Psoas muscle (tissue), 8 donors: ENCODE measurements around the gene SMC2. TPM values are rescaled to one million over a fixed set of nuclear protein-coding genes. Genes with fewer than 3 reads are reported as not detected.
A peak's percentile ranks its signal among the peaks of the same experiment; 100 is the strongest.

Experiments
- ATAC-seq, 4 donors: fragments of 200-7000 bp; cut with Tn5 transposase; one replicate each; pipeline ENCODE4 v1.9.1; 2020; ENCODE audit warnings: moderate library complexity in 3 of 4, mild to moderate bottlenecking in 2 of 4
- DNase-seq, 2 donors: peaks; one replicate each; pipeline ENCODE4 v3.0.0-alpha.2; 2020
- H3K27ac ChIP-seq: fragments of 200-600 bp; one replicate; pipeline ENCODE4 v1.8.0; 2022
- H3K27me3 ChIP-seq, 3 donors: fragments of 200-600 bp in 1 of 3; one replicate each; pipeline versions ENCODE4 v1.6.1 to v1.8.0; 2013 to 2022; ENCODE audit warnings: low read length in 2 of 3, mild to moderate bottlenecking in 2 of 3, moderate library complexity in 1 of 3; ENCODE audit not compliant: insufficient read depth in 3 of 3
- H3K36me3 ChIP-seq, 2 donors: fragments of 200-600 bp in 1 of 2; one replicate each; pipeline versions ENCODE4 v1.6.1 to v1.8.0; 2013 to 2022; ENCODE audit warnings: low read depth in 1 of 2, mild to moderate bottlenecking in 1 of 2, moderate library complexity in 1 of 2; ENCODE audit not compliant: insufficient read depth in 1 of 2
- H3K4me1 ChIP-seq: fragments of 200-600 bp; one replicate; pipeline ENCODE4 v1.8.0; 2022
- H3K4me3 ChIP-seq: fragments of 200-600 bp; one replicate; pipeline ENCODE4 v1.8.0; 2022; ENCODE audit warnings: mild to moderate bottlenecking
- H3K9me3 ChIP-seq: fragments of 200-600 bp; one replicate; pipeline ENCODE4 v1.8.0; 2022
- WGBS, 3 donors: extraction: QIAGEN DNeasy Blood & Tissue Kit; methylation state at CpG; one replicate each; pipeline versions ENCODE4 v1.1.6 to v1.1.7; 2013; 5-methylcytosine and 5-hydroxymethylcytosine counted together
- intact Hi-C, 2 donors: fragments of 100-400 bp; cut with DNase I; formaldehyde crosslinking; loops; one replicate each; pipeline versions ENCODE4 v1.11.0 to v1.14.2; 2022
- long read RNA-seq, 2 donors: library from polyadenylated mRNA; unstranded; transcript quantifications; one replicate each; pipeline ENCODE4 v2.0.0, GENCODE V29; 2021
- polyA plus RNA-seq, 3 donors: library from polyadenylated mRNA; stranded (reverse); fragments of 200-250 nt; gene quantifications; one replicate each; pipeline ENCODE4 v1.2.3, GENCODE V29; 2013
- total RNA-seq, 4 donors: library from RNA; stranded (reverse); fragmentation: NEBNext Ultra II Directional in 2 of 4; extraction: Animal tissue kit (Norgen Biotek cat#: 25700) in 2 of 4; gene quantifications; one replicate each; pipeline versions ENCODE4 v1.2.1 to v1.2.4, GENCODE V29; 2021 to 2023
- TF ChIP-seq, protein P1 (sequence below): fragments of 200-600 bp; IDR thresholded peaks from one replicate; pipeline ENCODE4 v1.8.0; 2022; ENCODE audit warnings: antibody characterized with exemption
- donor health status: healthy with polysubstance abuse.
- donor health status: DM: no; HTN: no; CAD: no; lungs with moderate emphysema.
- donor health status: Bipolar disorder and iron deficiency.
- donor health status: healthy.
- donor health status: DM: yes; HTN: yes; CAD: no.
- donor health status: DM: no; HTN: no; CAD: no.
- donor health status: DM: no; HTN: no; CAD: no.
- donor health status: DM: yes; HTN: yes; CAD: no.

Gene SMC2
- total RNA-seq (1 to 10 TPM; 3.1 to 6.3 (median 3.2) TPM), polyA plus RNA-seq (1 to 10 TPM; 1.6 to 6.1 (median 2.6) TPM)
- long read RNA-seq, donor 1 = 0 reads
- long read RNA-seq, donor 2, partial matches to known transcripts = 0 of 2 reads
- long read RNA-seq, donor 2, other reads (novel, unspliced or antisense) = 2 of 2 reads

DNA sequence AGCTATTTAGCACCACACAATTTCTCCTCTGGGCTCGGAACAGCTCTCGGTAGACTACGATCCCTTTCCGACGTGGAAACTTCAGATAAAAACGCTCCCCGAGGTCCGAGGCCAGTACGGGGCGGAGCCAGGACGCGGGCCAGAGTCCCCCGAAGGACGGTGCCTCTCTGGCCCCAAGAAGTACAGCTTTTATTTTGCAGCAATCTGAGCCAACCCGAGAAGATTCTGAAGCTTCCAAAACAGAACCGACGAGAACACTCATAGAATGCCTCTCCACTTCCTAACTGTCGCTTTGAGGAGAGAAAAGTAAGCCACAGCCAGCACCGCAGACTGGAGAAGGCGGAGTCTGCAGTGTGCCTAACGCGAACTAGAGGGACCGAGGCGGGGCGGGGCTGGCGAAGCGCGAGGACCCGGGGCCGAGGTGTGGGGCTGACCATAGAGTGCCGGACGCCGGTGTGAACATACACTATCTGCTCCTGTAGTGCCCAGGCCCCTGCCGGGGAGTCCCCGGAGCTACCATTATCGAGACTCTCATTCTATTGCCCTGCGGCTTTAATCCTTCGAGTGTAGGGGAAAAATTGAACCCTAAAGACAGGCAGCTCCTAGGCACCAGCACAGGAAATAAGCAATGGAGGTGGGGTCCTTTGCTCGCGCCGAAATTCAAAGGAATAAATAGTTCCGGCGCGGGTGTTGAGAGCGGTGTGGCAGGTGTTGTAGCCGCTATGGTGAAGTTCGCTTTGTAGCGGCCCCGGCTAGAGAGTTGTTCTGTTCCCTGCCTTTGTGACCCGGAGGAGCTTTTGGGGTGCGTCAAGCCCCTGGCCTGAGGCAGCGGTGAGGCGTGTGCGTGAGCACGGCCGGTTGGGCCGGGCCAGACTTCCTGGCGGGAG is at the start of gene SMC2:
Gene SMC2, plus strand, starts transcription at position 663 of the 887 bp plus-strand sequence. CDS start 1,076 bp downstream, outside the sequence.
- H3K27ac ChIP-seq = peak within 1 kb of the TSS; percentile 97
- intact Hi-C loops = loop anchor here in 1 of 2 donors (10.0 kb wide), 1 partner anchor 651 kb away; the partner anchor contains the start of gene NIPSNAP3A
- H3K27me3 ChIP-seq = no peaks in the 10 kb centered on the region
- no peaks in the 10 kb centered on the region for H3K9me3 ChIP-seq
- peaks cover 22% of the 10 kb centered on the region for H3K4me1 ChIP-seq
- DNase-seq = peak; percentile 95 to 97
- WGBS, 3 donors = 0% methylated on average over 56 to 58 of the region's 58 CpGs
- peak within 1 kb of the TSS; percentile 70 for H3K4me3 ChIP-seq
- no peaks in the 10 kb centered on the region for H3K36me3 ChIP-seq
- TF ChIP-seq, protein P1, sequence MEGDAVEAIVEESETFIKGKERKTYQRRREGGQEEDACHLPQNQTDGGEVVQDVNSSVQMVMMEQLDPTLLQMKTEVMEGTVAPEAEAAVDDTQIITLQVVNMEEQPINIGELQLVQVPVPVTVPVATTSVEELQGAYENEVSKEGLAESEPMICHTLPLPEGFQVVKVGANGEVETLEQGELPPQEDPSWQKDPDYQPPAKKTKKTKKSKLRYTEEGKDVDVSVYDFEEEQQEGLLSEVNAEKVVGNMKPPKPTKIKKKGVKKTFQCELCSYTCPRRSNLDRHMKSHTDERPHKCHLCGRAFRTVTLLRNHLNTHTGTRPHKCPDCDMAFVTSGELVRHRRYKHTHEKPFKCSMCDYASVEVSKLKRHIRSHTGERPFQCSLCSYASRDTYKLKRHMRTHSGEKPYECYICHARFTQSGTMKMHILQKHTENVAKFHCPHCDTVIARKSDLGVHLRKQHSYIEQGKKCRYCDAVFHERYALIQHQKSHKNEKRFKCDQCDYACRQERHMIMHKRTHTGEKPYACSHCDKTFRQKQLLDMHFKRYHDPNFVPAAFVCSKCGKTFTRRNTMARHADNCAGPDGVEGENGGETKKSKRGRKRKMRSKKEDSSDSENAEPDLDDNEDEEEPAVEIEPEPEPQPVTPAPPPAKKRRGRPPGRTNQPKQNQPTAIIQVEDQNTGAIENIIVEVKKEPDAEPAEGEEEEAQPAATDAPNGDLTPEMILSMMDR = no peak
- peak; percentile 96 to 97 (median 97) for ATAC-seq

DNA sequence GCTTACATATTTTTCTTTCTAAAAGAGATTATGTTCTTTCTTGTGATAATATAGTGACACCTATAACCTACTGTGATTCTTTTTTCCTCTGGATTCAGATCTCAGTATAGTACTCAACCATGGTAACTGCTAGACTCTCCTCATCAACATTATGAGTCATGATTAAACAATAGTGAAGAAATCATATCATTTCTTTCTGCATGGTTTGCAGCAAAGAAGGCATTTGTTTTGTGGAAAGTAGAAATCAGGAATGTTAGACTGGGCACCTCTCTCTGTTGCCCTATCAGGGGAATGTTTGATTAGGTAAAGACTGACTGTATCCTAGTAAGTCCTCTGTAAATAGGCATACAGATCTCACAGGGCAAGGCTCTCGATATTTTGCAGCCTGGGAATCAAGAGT is 25.6 kb upstream of the SMC2 start:
- TF ChIP-seq, protein P1 = no peak
- no peak for ATAC-seq
- H3K36me3 ChIP-seq = no peaks in the 10 kb centered on the region
- WGBS, 3 donors = 68 to 76% (median 75%) methylated on average over 1 of the region's 1 CpG
- no peaks in the 10 kb centered on the region for H3K27me3 ChIP-seq
- H3K9me3 ChIP-seq = no peaks in the 10 kb centered on the region
- peaks cover 8% of the 10 kb centered on the region for H3K4me1 ChIP-seq
- intact Hi-C loops = no loop called here
- DNase-seq = no peak
- no peak overlapping the region for H3K27ac ChIP-seq
- no peak overlapping the region for H3K4me3 ChIP-seq

DNA sequence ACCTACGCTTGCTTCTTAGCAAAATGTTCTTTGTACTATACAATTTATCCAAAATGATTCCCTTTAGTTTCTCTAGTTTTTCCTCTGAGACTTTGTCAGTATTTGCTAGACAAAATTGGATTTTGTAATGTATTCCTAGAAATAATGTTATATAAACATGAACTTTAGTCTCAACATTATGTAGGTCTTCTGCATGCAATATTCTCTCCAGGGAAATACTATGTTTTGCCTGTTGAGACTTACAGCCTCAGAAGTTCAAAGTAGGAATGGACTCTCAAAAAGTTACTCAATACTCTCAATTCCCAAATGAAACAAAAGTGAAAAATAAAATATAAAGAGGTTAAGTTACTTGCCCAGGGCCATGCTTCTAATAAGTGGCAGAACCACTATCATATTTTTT is 24.8 kb upstream of the SMC2 start:
- ATAC-seq (no peak), DNase-seq (no peak)
- no peak overlapping the region for H3K27ac ChIP-seq
- no peak overlapping the region for H3K4me3 ChIP-seq
- H3K27me3 ChIP-seq = no peaks in the 10 kb centered on the region
- TF ChIP-seq, protein P1 = no peak
- H3K4me1 ChIP-seq = peaks cover 10% of the 10 kb centered on the region
- H3K36me3 ChIP-seq = no peaks in the 10 kb centered on the region
- 81 to 95% (median 90%) methylated on average over 1 of the region's 1 CpG for WGBS, 3 donors
- intact Hi-C loops = no loop called here
- H3K9me3 ChIP-seq = no peaks in the 10 kb centered on the region

DNA sequence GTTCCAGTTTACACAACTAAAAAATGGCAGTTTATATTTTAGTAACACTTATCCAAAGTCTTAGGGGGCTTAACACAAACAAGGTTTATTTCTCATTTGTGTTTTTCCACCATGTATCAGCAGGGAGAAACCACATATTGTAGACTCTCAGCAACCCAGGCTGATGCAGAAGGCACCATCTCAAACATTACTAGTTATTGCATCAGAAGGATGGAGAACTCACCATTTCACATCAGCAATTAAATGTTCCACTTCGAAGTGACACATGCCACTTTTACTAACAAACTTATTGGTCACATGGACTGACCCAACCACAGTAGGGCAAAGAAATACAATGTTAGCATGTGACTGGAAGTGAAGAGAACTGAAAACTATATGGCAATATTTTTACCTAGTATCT is 22.5 kb upstream of the SMC2 start:
- DNase-seq (no peak), ATAC-seq (no peak)
- Histone ChIP-seq H3K4me3 (no peak overlapping the region), H3K27me3 (no peaks in the 10 kb centered on the region), H3K36me3 (no peaks in the 10 kb centered on the region), H3K9me3 (no peaks in the 10 kb centered on the region), H3K4me1 (peaks cover 17% of the 10 kb centered on the region), H3K27ac (no peak overlapping the region)
- TF ChIP-seq, protein P1 = no peak
- 88 to 91% (median 90%) methylated on average over 1 of the region's 1 CpG for WGBS, 3 donors
- intact Hi-C loops = no loop called here
